Colonic mucosa (tissue), 4 donors: ENCODE results near the gene ZNF331. TPM values are rescaled to one million over a fixed set of nuclear protein-coding genes. Genes with fewer than 3 reads are reported as not detected.

Source experiments
- DNase-seq: peaks from one replicate; pipeline ENCODE4 v3.0.0-alpha.2; 2020
- H3K27ac ChIP-seq: fragments of 200-600 bp; one replicate; pipeline ENCODE4 v1.8.0; 2021
- H3K27me3 ChIP-seq: fragments of 200-600 bp; one replicate; pipeline ENCODE4 v1.8.0; 2021
- H3K36me3 ChIP-seq: fragments of 200-600 bp; one replicate; pipeline ENCODE4 v1.8.0; 2021
- H3K4me1 ChIP-seq: fragments of 200-600 bp; one replicate; pipeline ENCODE4 v1.8.0; 2021; ENCODE audit warnings: mild to moderate bottlenecking
- H3K4me3 ChIP-seq: fragments of 200-600 bp; one replicate; pipeline ENCODE4 v1.8.0; 2021
- H3K9ac ChIP-seq, 2 donors: one replicate each; pipeline ENCODE4 v1.7.0; 2013; ENCODE audit warnings: control low read depth in 2 of 2, low read depth in 2 of 2, low read length in 2 of 2
- H3K9me3 ChIP-seq: fragments of 200-600 bp; one replicate; pipeline ENCODE4 v1.8.0; 2021
- intact Hi-C: fragments of 100-400 bp; cut with DNase I; formaldehyde crosslinking; loops from one replicate; pipeline ENCODE4 v1.14.1; 2022
- total RNA-seq, 2 donors: library from RNA; stranded (reverse); fragmentation: NEBNext Ultra II Directional in 1 of 2; extraction: Animal tissue kit (Norgen Biotek cat#: 25700) in 1 of 2; gene quantifications; one replicate each; pipeline ENCODE4 v1.2.1, GENCODE V29; 2021
- TF ChIP-seq, protein P1 (sequence below): fragments of 200-600 bp; IDR thresholded peaks from one replicate; pipeline ENCODE4 v1.8.0; 2022; ENCODE audit warnings: antibody characterized with exemption, mild to moderate bottlenecking
- donor health status: healthy.
- donor health status: DM: no; HTN: no; CAD: no.
- donor health status: DM: no; HTN: no; CAD: no.

ZNF331 gene
- total RNA-seq, 2 donors from 2014 or later, result 4.3 to 7.8 TPM

DNA sequence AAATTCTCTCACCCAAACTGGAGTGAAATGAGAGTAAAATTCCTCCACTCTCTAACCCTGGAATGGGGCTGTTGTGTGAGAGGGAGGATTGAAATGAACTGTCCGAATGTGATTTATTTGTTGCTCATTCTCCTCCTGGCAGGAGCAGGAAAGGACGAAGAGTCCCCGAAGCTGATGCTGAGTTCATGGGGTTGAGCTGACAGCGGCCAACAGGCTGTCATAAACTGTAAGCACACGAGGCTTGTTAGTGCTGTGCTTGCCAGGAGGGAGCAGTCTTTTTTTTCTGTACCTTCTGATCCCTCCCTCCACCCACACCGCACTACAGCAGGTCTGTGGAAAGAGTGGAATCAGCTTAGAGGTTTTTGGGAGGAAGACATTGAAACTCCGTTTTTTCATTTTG lies 33.1 kb upstream of the ZNF331 start:
- Histone ChIP-seq H3K27ac (no peak overlapping the region), H3K27me3 (no peaks in the 10 kb centered on the region), H3K9ac (no peak overlapping the region), H3K4me3 (no peak overlapping the region), H3K4me1 (no peaks in the 10 kb centered on the region), H3K9me3 (no peaks in the 10 kb centered on the region), H3K36me3 (no peaks in the 10 kb centered on the region)
- DNase-seq, result no peak
- TF ChIP-seq, protein P1, sequence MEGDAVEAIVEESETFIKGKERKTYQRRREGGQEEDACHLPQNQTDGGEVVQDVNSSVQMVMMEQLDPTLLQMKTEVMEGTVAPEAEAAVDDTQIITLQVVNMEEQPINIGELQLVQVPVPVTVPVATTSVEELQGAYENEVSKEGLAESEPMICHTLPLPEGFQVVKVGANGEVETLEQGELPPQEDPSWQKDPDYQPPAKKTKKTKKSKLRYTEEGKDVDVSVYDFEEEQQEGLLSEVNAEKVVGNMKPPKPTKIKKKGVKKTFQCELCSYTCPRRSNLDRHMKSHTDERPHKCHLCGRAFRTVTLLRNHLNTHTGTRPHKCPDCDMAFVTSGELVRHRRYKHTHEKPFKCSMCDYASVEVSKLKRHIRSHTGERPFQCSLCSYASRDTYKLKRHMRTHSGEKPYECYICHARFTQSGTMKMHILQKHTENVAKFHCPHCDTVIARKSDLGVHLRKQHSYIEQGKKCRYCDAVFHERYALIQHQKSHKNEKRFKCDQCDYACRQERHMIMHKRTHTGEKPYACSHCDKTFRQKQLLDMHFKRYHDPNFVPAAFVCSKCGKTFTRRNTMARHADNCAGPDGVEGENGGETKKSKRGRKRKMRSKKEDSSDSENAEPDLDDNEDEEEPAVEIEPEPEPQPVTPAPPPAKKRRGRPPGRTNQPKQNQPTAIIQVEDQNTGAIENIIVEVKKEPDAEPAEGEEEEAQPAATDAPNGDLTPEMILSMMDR, result no peak
- intact Hi-C loops, result loop anchor here (10.0 kb wide), 1 partner anchor 80 kb away; no protein-coding TSS in a partner anchor

DNA sequence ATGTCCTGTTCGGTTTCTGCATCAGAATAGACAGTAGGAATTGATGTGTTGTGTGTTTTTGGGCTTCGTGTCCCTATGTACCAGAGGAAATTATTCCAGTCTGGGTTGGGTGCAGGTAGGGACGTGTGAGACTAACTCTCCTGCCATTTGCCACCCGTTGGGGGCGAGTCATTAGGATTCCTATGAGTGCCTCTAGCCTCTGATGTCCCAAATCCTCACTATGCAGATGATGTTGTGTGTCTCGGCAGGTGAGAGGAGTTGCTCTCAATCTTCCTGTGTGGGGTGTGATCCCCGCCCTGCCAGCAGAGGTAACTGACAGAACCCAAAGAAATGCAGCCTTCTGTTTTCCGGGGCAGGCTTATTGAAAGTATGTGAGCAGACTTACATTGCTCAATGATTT lies 31.2 kb upstream of the ZNF331 start:
- H3K27me3 ChIP-seq, result no peaks in the 10 kb centered on the region
- TF ChIP-seq, protein P1, result no peak
- no peaks in the 10 kb centered on the region for H3K4me1 ChIP-seq
- no peak overlapping the region for H3K27ac ChIP-seq
- H3K36me3 ChIP-seq, result no peaks in the 10 kb centered on the region
- H3K9ac ChIP-seq, result no peak overlapping the region
- intact Hi-C loops, result loop anchor here (10.0 kb wide), 1 partner anchor 82 kb away; no protein-coding TSS in a partner anchor
- no peak overlapping the region for H3K4me3 ChIP-seq
- H3K9me3 ChIP-seq, result no peaks in the 10 kb centered on the region
- DNase-seq, result no peak

DNA sequence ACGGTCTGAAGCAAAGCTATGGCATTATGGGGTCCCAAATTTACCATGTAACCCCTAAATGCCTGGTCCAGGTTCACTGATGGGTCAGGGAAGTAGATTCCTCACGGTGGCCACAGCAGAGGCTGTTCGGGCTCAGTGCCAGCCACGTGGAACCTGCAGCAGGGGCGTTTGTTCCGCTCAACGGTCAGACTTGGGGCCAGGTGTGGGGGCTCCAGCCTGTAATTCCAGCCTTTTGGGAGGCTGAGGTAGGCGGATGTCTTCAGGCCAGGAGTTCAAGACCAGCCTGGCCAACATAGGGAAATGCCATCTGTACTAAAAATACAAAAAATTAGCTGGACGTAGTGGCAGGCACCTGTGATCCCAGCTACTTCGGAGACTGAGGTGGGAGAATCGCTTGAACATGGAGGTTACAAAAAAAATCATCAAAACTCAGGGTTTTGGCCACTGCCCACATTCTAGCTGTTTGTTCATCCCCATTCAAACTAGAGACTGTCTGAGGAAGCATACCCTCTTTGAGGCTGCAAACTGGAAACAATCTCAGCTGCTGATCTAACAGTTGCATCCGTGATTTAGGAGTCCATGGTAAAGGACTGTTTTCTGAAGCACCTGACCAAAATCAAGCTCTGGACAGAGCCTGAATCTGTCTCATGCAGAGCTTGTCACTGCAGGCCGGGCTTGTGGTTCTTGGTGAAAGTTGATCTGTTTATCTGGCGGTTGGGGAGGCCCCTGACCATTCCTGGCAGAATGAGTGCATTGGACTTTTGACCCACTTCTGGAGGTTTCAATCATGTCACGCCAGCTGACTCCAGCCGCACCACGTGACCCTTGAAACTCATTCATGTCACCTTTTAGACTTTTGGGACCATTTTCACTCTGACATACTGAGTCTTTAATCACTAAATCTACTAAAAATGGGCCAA lies 30.2 kb upstream of the ZNF331 start:
- H3K36me3 ChIP-seq, result no peaks in the 10 kb centered on the region
- H3K27ac ChIP-seq, result no peak overlapping the region
- DNase-seq, result no peak
- no peak overlapping the region for H3K9ac ChIP-seq
- no peaks in the 10 kb centered on the region for H3K4me1 ChIP-seq
- TF ChIP-seq, protein P1, result no peak
- no peaks in the 10 kb centered on the region for H3K27me3 ChIP-seq
- intact Hi-C loops, result loop anchor here (10.0 kb wide), 1 partner anchor 83 kb away; no protein-coding TSS in a partner anchor
- no peaks in the 10 kb centered on the region for H3K9me3 ChIP-seq
- no peak overlapping the region for H3K4me3 ChIP-seq

DNA sequence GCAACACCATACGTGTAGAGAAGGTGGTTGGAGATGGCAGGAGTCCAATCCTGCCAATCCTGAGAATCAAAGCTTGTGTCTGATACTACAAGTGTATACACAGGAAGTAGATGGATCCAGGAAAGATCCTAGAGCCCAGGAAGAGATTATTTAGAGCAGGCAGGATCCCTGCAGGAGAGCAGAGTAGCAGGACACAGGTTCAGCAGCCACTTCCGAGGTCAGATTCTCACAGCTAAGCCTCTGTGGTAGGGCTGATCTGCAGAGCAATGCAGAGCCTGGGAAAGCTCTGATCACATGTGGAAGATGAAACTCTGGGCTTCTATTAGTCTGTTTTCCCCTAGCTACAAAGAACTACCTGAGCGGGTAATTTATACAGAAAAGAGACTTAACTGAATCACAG lies 28.5 kb upstream of the ZNF331 start:
- H3K4me1 ChIP-seq, result no peaks in the 10 kb centered on the region
- no peaks in the 10 kb centered on the region for H3K27me3 ChIP-seq
- TF ChIP-seq, protein P1, result no peak
- no peak overlapping the region for H3K27ac ChIP-seq
- no peak for DNase-seq
- no peaks in the 10 kb centered on the region for H3K9me3 ChIP-seq
- no peak overlapping the region for H3K9ac ChIP-seq
- H3K36me3 ChIP-seq, result no peaks in the 10 kb centered on the region
- H3K4me3 ChIP-seq, result no peak overlapping the region
- intact Hi-C loops, result loop anchor here (10.0 kb wide), 1 partner anchor 85 kb away; no protein-coding TSS in a partner anchor

DNA sequence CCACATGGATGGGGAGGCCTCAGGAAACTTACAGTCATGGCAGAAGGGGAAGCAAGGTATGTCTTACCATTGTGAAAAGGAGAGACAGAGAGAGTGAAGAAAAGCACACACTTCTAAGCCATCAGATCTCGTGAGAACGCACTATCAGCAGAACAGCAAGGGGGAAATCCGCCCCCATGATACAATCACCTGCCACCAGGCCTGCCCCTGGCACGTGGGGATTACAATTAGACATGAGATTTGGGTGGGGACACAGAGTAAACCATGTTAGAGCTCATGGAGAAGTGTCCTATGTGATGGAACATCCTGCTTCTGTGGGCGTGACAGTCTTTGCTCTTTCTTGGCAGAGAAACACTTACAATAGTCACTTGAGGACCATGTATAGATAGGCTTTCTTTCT lies 28.1 kb upstream of the ZNF331 start:
- intact Hi-C loops, result loop anchor here (10.0 kb wide), 2 partner anchors 85 to 315 kb away; partner anchors contain the start of gene ZNF665
- TF ChIP-seq, protein P1, result no peak
- DNase-seq, result no peak

More for the DNA sequence above, 28.1 kb upstream of the ZNF331 start:
- no peak overlapping the region for H3K9ac ChIP-seq
- H3K27me3 ChIP-seq, result no peaks in the 10 kb centered on the region
- no peak overlapping the region for H3K4me3 ChIP-seq
- H3K4me1 ChIP-seq, result no peaks in the 10 kb centered on the region
- H3K9me3 ChIP-seq, result no peaks in the 10 kb centered on the region
- no peaks in the 10 kb centered on the region for H3K36me3 ChIP-seq
- H3K27ac ChIP-seq, result no peak overlapping the region
